ENCODE results near the gene AMBRA1. TPM values are rescaled to one million over a fixed set of nuclear protein-coding genes. Genes with fewer than 3 reads are reported as not detected.
A peak's percentile ranks its signal among the peaks of the same experiment; 100 is the strongest.

AMBRA1 gene
- polyA plus RNA-seq, 2 of the 4 experiments (the other 2 are of a cell fraction), result 11.5 to 13.4 TPM

DNA sequence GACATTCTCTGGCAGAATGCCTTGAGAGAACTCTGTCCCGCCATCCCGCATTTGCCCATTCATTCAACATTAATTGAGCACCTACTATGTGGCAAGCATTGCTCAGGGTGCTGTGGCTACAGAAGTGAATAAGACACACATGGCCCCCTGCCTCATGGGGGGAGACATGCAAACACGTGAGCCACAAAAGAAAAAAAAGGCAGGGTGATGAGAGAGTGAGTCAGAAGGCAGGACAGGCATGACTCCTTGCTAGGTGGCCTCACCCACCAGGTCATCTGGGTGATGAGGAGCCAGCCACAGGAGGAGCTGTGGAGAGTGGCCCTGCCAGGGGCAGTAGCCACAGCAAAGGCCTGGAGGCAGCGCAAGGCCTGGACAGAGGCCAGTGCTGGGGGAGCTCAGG is 207.1 kb downstream of the AMBRA1 start:
- ATAC-seq, result no peak
- POLR2A ChIA-PET, result no interaction called here
- peaks cover 29% of the 10 kb centered on the region for H3K4me1 ChIP-seq
- no peaks in the 10 kb centered on the region for H3K9me3 ChIP-seq
- no peak overlapping the region for H3K4me3 ChIP-seq
- no peak overlapping the region for H3K4me2 ChIP-seq
- CTCF ChIA-PET, result interaction anchor here (1.0 to 10.2 kb wide), 9 partner anchors 12 to 233 kb away, joined by 3 to 220 read pairs (median 15); partner anchors contain the start of genes ATG13 and MDK
- DNase-seq (ENCODE audit: low read depth in 1 of 2, low spot score in 1 of 2), result peak in 1 of 2 experiments; percentile 41
- TF ChIP-seq, protein P1, sequence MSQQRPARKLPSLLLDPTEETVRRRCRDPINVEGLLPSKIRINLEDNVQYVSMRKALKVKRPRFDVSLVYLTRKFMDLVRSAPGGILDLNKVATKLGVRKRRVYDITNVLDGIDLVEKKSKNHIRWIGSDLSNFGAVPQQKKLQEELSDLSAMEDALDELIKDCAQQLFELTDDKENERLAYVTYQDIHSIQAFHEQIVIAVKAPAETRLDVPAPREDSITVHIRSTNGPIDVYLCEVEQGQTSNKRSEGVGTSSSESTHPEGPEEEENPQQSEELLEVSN (IDR thresholded peaks at IDR 0.05; ENCODE audit: borderline replicate concordance, low read depth), result no peak
- TF ChIP-seq FOSL2 (IDR thresholded peaks at IDR 0.05) (no peak), FOSL2 (CRISPR knock-in tag; IDR thresholded peaks at IDR 0.05) (peak; percentile 21; the same call in 1 of the 2 replicates)
- H3K27ac ChIP-seq, result no peak overlapping the region
- FAIRE-seq, result no peak
- WGBS (ENCODE audit: missing lambda C conversion rate), result 65% methylated on average over 4 of the region's 4 CpGs

DNA sequence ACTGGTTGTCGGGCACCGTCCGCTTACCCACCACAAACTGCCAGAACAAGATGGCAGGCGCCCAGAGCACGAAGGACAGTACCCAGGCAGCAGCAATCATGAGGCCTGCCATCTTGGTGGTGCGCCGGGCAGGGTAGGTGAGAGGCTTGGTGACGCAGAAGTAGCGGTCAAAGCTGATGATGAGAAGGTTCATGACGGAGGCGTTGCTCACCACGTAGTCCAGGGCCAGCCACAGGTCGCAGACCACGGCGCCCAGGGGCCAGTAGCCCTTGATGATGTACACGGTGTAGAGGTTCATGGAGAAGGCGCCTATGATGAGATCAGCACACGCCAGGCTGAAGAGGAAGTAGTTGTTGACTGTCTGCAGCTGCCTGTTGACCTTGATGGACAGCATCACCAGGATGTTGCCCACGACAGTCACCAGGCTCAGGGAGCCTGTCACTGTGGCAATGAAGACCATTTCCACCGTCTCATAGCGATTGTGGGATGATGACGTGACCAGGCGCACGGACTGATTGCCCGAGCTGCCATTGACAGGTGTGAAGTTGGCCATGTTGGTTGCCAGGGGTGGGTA is 207.7 kb downstream of the AMBRA1 start:
- TF ChIP-seq CBX2 (IDR thresholded peaks at IDR 0.05; ENCODE audit: borderline replicate concordance, low read depth), result no peak
- no peak for TF ChIP-seq FOSL2 (IDR thresholded peaks at IDR 0.05)
- no peak for TF ChIP-seq FOSL2 (CRISPR knock-in tag; IDR thresholded peaks at IDR 0.05)
- TF ChIP-seq FOXS1 (CRISPR knock-in tag; IDR thresholded peaks at IDR 0.05), result no peak
- TF ChIP-seq RAD21 (conservative IDR thresholded peaks at IDR 0.05 in 1 of 2, IDR thresholded peaks at IDR 0.05 in 1 of 2), result no peak
- TF ChIP-seq, protein P2, sequence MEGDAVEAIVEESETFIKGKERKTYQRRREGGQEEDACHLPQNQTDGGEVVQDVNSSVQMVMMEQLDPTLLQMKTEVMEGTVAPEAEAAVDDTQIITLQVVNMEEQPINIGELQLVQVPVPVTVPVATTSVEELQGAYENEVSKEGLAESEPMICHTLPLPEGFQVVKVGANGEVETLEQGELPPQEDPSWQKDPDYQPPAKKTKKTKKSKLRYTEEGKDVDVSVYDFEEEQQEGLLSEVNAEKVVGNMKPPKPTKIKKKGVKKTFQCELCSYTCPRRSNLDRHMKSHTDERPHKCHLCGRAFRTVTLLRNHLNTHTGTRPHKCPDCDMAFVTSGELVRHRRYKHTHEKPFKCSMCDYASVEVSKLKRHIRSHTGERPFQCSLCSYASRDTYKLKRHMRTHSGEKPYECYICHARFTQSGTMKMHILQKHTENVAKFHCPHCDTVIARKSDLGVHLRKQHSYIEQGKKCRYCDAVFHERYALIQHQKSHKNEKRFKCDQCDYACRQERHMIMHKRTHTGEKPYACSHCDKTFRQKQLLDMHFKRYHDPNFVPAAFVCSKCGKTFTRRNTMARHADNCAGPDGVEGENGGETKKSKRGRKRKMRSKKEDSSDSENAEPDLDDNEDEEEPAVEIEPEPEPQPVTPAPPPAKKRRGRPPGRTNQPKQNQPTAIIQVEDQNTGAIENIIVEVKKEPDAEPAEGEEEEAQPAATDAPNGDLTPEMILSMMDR (IDR thresholded peaks at IDR 0.05), result no peak
- no peak for TF ChIP-seq CHD4 (IDR thresholded peaks at IDR 0.05; ENCODE audit: borderline replicate concordance)
- TF ChIP-seq POLR2A (IDR thresholded peaks at IDR 0.05; ENCODE audit: low read length), result no peak
- CTCF ChIA-PET, result interaction anchor here (1.0 to 10.2 kb wide), 7 partner anchors 13 to 233 kb away, joined by 3 to 220 read pairs (median 35); partner anchors contain the start of genes ATG13 and MDK
- DNase-seq (ENCODE audit: low read depth in 1 of 2, low spot score in 1 of 2), result no peak
- peaks cover 27% of the 10 kb centered on the region for H3K4me1 ChIP-seq
- no peak for ATAC-seq
- 91% methylated on average over 25 of the region's 25 CpGs for WGBS (ENCODE audit: missing lambda C conversion rate)
- no peak overlapping the region for H3K4me2 ChIP-seq
- no peak for FAIRE-seq
- no peak overlapping the region for H3K4me3 ChIP-seq
- POLR2A ChIA-PET, result no interaction called here
- no peak overlapping the region for H3K27ac ChIP-seq
- no peaks in the 10 kb centered on the region for H3K9me3 ChIP-seq

DNA sequence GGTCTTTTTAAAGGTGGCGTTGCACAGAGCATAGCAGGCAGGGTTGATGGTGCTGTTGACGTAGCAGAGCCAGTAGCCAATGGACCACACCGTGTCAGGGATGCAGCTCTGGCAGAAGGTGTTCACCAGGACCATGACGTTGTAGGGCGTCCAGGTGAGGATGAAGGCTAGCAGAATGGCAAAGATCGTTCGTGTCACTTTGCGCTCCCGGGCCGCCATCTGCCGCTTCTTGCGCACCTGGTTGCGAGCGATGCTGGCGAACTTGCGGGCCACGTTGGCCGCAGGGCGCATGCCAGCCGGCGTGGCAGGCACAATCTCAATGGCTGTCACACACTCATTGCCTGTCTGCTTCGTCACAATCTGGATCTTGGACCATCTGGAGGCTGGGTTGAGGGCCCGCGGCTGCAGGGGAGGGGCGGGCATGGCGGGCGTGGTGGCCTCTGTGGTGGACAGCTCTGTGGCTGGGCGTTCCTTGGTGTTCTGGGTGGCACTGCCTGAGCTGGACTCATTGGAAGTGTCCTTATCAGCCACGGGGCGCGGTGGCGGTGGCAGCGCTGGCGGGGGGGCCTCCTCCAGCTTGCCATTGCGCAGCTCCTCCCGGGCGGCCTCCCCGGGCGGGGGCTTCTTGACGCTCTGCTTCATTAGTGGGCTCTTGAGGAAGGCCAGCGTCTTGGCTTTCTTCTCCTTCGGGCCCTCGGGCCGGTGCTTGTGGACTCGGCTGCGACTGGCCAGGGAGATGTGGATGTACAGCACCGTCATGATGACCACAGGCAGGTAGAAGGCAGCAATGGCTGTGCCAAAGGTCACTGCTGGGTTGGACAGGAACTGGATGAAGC is 208.4 kb downstream of the AMBRA1 start:
- H3K9me3 ChIP-seq, result no peaks in the 10 kb centered on the region
- ChIA-PET CTCF (interaction anchor here (1.3 to 10.2 kb wide), 4 partner anchors 13 to 232 kb away, joined by 3 to 220 read pairs (median 30); partner anchors contain the start of genes ATG13 and MDK), POLR2A (no interaction called here)
- FAIRE-seq (no peak), DNase-seq (ENCODE audit: low read depth in 1 of 2, low spot score in 1 of 2) (no peak), ATAC-seq (no peak)
- 92% methylated on average over 28 of the region's 47 CpGs for WGBS (ENCODE audit: missing lambda C conversion rate)
- H3K4me2 ChIP-seq, result no peak overlapping the region
- peaks cover 20% of the 10 kb centered on the region for H3K4me1 ChIP-seq
- H3K4me3 ChIP-seq, result no peak overlapping the region
- H3K27ac ChIP-seq, result no peak overlapping the region
- TF ChIP-seq, protein P3, sequence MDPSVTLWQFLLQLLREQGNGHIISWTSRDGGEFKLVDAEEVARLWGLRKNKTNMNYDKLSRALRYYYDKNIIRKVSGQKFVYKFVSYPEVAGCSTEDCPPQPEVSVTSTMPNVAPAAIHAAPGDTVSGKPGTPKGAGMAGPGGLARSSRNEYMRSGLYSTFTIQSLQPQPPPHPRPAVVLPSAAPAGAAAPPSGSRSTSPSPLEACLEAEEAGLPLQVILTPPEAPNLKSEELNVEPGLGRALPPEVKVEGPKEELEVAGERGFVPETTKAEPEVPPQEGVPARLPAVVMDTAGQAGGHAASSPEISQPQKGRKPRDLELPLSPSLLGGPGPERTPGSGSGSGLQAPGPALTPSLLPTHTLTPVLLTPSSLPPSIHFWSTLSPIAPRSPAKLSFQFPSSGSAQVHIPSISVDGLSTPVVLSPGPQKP (IDR thresholded peaks at IDR 0.05; ENCODE audit: low read depth, low read length), result no peak
- no peak for TF ChIP-seq HDAC2 (IDR thresholded peaks at IDR 0.05)
- TF ChIP-seq, protein P4, sequence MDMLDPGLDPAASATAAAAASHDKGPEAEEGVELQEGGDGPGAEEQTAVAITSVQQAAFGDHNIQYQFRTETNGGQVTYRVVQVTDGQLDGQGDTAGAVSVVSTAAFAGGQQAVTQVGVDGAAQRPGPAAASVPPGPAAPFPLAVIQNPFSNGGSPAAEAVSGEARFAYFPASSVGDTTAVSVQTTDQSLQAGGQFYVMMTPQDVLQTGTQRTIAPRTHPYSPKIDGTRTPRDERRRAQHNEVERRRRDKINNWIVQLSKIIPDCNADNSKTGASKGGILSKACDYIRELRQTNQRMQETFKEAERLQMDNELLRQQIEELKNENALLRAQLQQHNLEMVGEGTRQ (IDR thresholded peaks at IDR 0.05), result no peak
- TF ChIP-seq HOXB13 (CRISPR knock-in tag; IDR thresholded peaks at IDR 0.05; ENCODE audit: low read depth), result no peak
- no peak for TF ChIP-seq ZSCAN20 (CRISPR knock-in tag; IDR thresholded peaks at IDR 0.05)
- TF ChIP-seq CBX2 (IDR thresholded peaks at IDR 0.05; ENCODE audit: borderline replicate concordance, low read depth), result no peak
- no peak for TF ChIP-seq EHMT2 (IDR thresholded peaks at IDR 0.05; ENCODE audit: low read depth)
- TF ChIP-seq RARB (CRISPR knock-in tag; IDR thresholded peaks at IDR 0.05), result no peak
- no peak for TF ChIP-seq RNF2 (IDR thresholded peaks at IDR 0.05; ENCODE audit: borderline replicate concordance, low read depth)
- no peak for TF ChIP-seq FOSB (CRISPR knock-in tag; IDR thresholded peaks at IDR 0.05)
- TF ChIP-seq, protein P1 (IDR thresholded peaks at IDR 0.05; ENCODE audit: borderline replicate concordance, low read depth), result no peak
- TF ChIP-seq GATA3 (IDR thresholded peaks at IDR 0.05; ENCODE audit: borderline replicate concordance), result no peak
- TF ChIP-seq, protein P5, sequence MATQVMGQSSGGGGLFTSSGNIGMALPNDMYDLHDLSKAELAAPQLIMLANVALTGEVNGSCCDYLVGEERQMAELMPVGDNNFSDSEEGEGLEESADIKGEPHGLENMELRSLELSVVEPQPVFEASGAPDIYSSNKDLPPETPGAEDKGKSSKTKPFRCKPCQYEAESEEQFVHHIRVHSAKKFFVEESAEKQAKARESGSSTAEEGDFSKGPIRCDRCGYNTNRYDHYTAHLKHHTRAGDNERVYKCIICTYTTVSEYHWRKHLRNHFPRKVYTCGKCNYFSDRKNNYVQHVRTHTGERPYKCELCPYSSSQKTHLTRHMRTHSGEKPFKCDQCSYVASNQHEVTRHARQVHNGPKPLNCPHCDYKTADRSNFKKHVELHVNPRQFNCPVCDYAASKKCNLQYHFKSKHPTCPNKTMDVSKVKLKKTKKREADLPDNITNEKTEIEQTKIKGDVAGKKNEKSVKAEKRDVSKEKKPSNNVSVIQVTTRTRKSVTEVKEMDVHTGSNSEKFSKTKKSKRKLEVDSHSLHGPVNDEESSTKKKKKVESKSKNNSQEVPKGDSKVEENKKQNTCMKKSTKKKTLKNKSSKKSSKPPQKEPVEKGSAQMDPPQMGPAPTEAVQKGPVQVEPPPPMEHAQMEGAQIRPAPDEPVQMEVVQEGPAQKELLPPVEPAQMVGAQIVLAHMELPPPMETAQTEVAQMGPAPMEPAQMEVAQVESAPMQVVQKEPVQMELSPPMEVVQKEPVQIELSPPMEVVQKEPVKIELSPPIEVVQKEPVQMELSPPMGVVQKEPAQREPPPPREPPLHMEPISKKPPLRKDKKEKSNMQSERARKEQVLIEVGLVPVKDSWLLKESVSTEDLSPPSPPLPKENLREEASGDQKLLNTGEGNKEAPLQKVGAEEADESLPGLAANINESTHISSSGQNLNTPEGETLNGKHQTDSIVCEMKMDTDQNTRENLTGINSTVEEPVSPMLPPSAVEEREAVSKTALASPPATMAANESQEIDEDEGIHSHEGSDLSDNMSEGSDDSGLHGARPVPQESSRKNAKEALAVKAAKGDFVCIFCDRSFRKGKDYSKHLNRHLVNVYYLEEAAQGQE (IDR thresholded peaks at IDR 0.05), result no peak
- no peak for TF ChIP-seq KDM5A (IDR thresholded peaks at IDR 0.05)
- TF ChIP-seq ZC3H11A (IDR thresholded peaks at IDR 0.05), result no peak

Measured in A549 (cell line).